DND-41 (cell line): ENCODE measurements around the gene DHX57.

Experiments
- EZH2 ChIP-seq: IDR thresholded peaks from 3 replicates; pipeline ENCODE4 v1.6.1; 2012; ENCODE audit warnings: borderline replicate concordance, low read depth, mild to moderate bottlenecking, moderate library complexity, low read length, inconsistent platforms; ENCODE audit not compliant: severe bottlenecking
- TF ChIP-seq, protein P1 (sequence below): IDR thresholded peaks from 2 replicates; pipeline ENCODE4 v1.5.1; 2012; ENCODE audit warnings: borderline replicate concordance, low read length, moderate library complexity, mild to moderate bottlenecking; ENCODE audit not compliant: poor library complexity, severe bottlenecking; ENCODE audit errors: extremely low read depth

DNA sequence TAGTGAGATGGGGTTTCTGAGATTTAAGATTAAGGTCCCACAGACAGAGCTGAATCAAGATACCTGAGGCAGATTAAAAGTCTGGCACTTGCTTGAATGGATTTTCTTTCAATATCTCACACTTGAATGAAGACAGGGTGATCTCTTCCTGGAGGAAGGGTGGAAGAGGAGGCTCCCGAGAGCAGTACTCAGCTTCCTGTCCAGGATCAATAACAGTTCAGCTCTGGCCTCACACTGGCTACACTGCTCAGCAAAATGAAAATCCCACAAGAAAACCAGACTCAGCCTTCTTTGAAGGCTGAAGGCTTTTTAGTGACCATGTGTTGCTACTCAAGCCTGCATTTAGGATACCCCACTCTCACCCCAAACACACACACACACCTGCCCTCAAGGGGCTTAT, 25.0 kb upstream of the DHX57 start:
- TF ChIP-seq, protein P1, sequence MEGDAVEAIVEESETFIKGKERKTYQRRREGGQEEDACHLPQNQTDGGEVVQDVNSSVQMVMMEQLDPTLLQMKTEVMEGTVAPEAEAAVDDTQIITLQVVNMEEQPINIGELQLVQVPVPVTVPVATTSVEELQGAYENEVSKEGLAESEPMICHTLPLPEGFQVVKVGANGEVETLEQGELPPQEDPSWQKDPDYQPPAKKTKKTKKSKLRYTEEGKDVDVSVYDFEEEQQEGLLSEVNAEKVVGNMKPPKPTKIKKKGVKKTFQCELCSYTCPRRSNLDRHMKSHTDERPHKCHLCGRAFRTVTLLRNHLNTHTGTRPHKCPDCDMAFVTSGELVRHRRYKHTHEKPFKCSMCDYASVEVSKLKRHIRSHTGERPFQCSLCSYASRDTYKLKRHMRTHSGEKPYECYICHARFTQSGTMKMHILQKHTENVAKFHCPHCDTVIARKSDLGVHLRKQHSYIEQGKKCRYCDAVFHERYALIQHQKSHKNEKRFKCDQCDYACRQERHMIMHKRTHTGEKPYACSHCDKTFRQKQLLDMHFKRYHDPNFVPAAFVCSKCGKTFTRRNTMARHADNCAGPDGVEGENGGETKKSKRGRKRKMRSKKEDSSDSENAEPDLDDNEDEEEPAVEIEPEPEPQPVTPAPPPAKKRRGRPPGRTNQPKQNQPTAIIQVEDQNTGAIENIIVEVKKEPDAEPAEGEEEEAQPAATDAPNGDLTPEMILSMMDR = no peak
- TF ChIP-seq EZH2 = no peak
